NCI-H226 (cell line): ENCODE results near the gene GMEB2.

ENCODE experiments used
- DNase-seq: peaks from one replicate; pipeline ENCODE4 v3.0.0-alpha.2; 2015

Gene GMEB2

GRCh38 chr20:63556873-63557478, 69.9 kb downstream of the GMEB2 start:
- DNase-seq, result no peak

- no peak for DNase-seq
Measured at GRCh38 chr20:63555661-63556381, 71.1 kb downstream of the GMEB2 start.

- DNase-seq, result no peak
Measured at GRCh38 chr20:63554361-63555278, 72.3 kb downstream of the GMEB2 start.

GRCh38 chr20:63553933-63554290, 73.0 kb downstream of the GMEB2 start, which contains the start of gene FNDC11:
TSS of gene FNDC11 (plus strand) at chr20:63554159. CDS start at chr20:63555664, 1,505 bp downstream.
- no peak for DNase-seq

- peak; percentile 63 for DNase-seq
Measured at GRCh38 chr20:63553251-63553932, 73.5 kb downstream of the GMEB2 start.

GRCh38 chr20:63552481-63553249, 74.2 kb downstream of the GMEB2 start:
- no peak for DNase-seq

- no peak for DNase-seq
Measured at GRCh38 chr20:63551068-63551467, 75.8 kb downstream of the GMEB2 start.

- no peak for DNase-seq
Measured at GRCh38 chr20:63549679-63550282, 77.1 kb downstream of the GMEB2 start.

GRCh38 chr20:63549019-63549418, 77.9 kb downstream of the GMEB2 start:
- no peak for DNase-seq

- DNase-seq, result no peak
Measured at GRCh38 chr20:63548542-63548941, 78.4 kb downstream of the GMEB2 start.

- DNase-seq, result no peak
Measured at GRCh38 chr20:63547725-63548480, 79.0 kb downstream of the GMEB2 start, which contains the start of gene SRMS. TSS of gene SRMS (minus strand) at chr20:63547749. CDS start at chr20:63547463, 286 bp downstream.

GRCh38 chr20:63546956-63547724, 79.8 kb downstream of the GMEB2 start:
- DNase-seq, result no peak

- no peak for DNase-seq
Measured at GRCh38 chr20:63546256-63546955, 80.5 kb downstream of the GMEB2 start.

- DNase-seq, result no peak
Measured at GRCh38 chr20:63545814-63546213, 81.1 kb downstream of the GMEB2 start.

- peak; percentile 91 for DNase-seq
Measured at GRCh38 chr20:63544958-63545516, 81.9 kb downstream of the GMEB2 start.

GRCh38 chr20:63544241-63544957, 82.5 kb downstream of the GMEB2 start:
- DNase-seq, result no peak

GRCh38 chr20:63543733-63544132, 83.2 kb downstream of the GMEB2 start:
- no peak for DNase-seq

- DNase-seq, result no peak
Measured at GRCh38 chr20:63543131-63543530, 83.8 kb downstream of the GMEB2 start.
